ENCODE measurements around the gene PHIP.

DNA sequence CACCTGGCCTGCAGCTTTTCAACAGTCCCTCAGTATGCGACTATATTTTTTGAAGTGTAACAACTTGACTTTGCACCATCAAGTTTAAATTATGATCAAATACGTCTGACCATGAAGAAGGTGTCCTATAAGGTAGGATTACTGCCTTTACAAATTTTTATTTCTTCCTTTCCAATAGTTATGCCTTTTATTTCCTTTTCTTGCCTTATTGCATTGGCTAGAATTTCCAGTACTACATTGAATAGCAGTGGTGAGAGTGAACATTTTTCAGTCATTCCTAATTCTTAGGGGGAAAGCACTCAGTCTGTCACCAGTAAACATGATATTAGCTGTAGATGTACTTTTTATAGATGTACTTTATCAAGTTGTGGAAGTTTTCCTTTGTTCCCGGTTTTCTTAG is 129.3 kb downstream of the PHIP start:
- TF ChIP-seq POLR2A (IDR thresholded peaks at IDR 0.05; ENCODE audit: low read length) (no peak), GATA1 (IDR thresholded peaks at IDR 0.05; ENCODE audit: low read depth, low read length) (no peak)
